ENCODE measurements around the gene OR9A2. TPM values are rescaled to one million over a fixed set of nuclear protein-coding genes. Genes with fewer than 3 reads are reported as not detected.

The OR9A2 gene
- total RNA-seq, 2 donors from 2014 or later: not detected

- TF ChIP-seq CTCF (conservative IDR thresholded peaks at IDR 0.05): no peak
- Mint-ChIP-seq H3K9me3 (no peaks in the 10 kb centered on the region), H3K27me3 (ENCODE audit: insufficient read depth) (peaks cover 12% of the 10 kb centered on the region), H3K36me3 (ENCODE audit: low read depth) (no peaks in the 10 kb centered on the region), H3K4me1 (no peaks in the 10 kb centered on the region), H3K27ac (no peak overlapping the region), H3K4me3 (no peak overlapping the region)
- Histone ChIP-seq H3K4me3 (ENCODE audit: low read length) (no peak overlapping the region), H3K9ac (ENCODE audit: extremely low read depth, low read length, poor library complexity, severe bottlenecking) (no peak overlapping the region), H3K9me3 (ENCODE audit: control insufficient read depth, low read length) (no peaks in the 10 kb centered on the region), H3K27ac (ENCODE audit: low read depth, low read length) (no peak overlapping the region), H3K27me3 (ENCODE audit: control insufficient read depth, insufficient read depth, low read length, poor library complexity, severe bottlenecking) (peaks cover 3% of the 10 kb centered on the region), H3K4me1 (ENCODE audit: control insufficient read depth, insufficient read depth, low read length) (no peaks in the 10 kb centered on the region), H3K36me3 (ENCODE audit: control insufficient read depth, insufficient read depth, low read length) (no peaks in the 10 kb centered on the region)
- WGBS, 2 experiments (ENCODE audit: insufficient coverage in 1 of 2, insufficient read length in 1 of 2): 98% methylated on average over 2 of the region's 2 CpGs; no CpG with 5 or more reads in 1 of the 2 experiments
- DNase-seq: no peak
Measured at GRCh38 chr7:143025371-143025770, 1.6 kb downstream of the OR9A2 start.

GRCh38 chr7:143023047-143023446 lies 3.9 kb downstream of the OR9A2 start:
- no peak overlapping the region for H3K27ac Mint-ChIP-seq
- no peaks in the 10 kb centered on the region for H3K4me1 Mint-ChIP-seq
- H3K27me3 ChIP-seq (ENCODE audit: control insufficient read depth, insufficient read depth, low read length, poor library complexity, severe bottlenecking): no peaks in the 10 kb centered on the region
- H3K4me3 ChIP-seq (ENCODE audit: low read length): no peak overlapping the region
- H3K27ac ChIP-seq (ENCODE audit: low read depth, low read length): no peak overlapping the region
- H3K36me3 ChIP-seq (ENCODE audit: control insufficient read depth, insufficient read depth, low read length): no peaks in the 10 kb centered on the region
- no peak overlapping the region for H3K9ac ChIP-seq (ENCODE audit: extremely low read depth, low read length, poor library complexity, severe bottlenecking)
- H3K36me3 Mint-ChIP-seq (ENCODE audit: low read depth): no peaks in the 10 kb centered on the region
- H3K9me3 ChIP-seq (ENCODE audit: control insufficient read depth, low read length): no peaks in the 10 kb centered on the region
- no peaks in the 10 kb centered on the region for H3K4me1 ChIP-seq (ENCODE audit: control insufficient read depth, insufficient read depth, low read length)
- H3K27me3 Mint-ChIP-seq (ENCODE audit: insufficient read depth): peaks cover 8% of the 10 kb centered on the region
- H3K4me3 Mint-ChIP-seq: no peak overlapping the region
- no peaks in the 10 kb centered on the region for H3K9me3 Mint-ChIP-seq
- DNase-seq: no peak
- no peak for TF ChIP-seq CTCF (conservative IDR thresholded peaks at IDR 0.05)

GRCh38 chr7:143018931-143019330 lies 8.0 kb downstream of the OR9A2 start:
- Histone ChIP-seq H3K27me3 (ENCODE audit: control insufficient read depth, insufficient read depth, low read length, poor library complexity, severe bottlenecking) (no peaks in the 10 kb centered on the region), H3K4me1 (ENCODE audit: control insufficient read depth, insufficient read depth, low read length) (peaks cover 3% of the 10 kb centered on the region), H3K36me3 (ENCODE audit: control insufficient read depth, insufficient read depth, low read length) (no peaks in the 10 kb centered on the region), H3K9ac (ENCODE audit: extremely low read depth, low read length, poor library complexity, severe bottlenecking) (no peak overlapping the region), H3K27ac (ENCODE audit: low read depth, low read length) (no peak overlapping the region), H3K9me3 (ENCODE audit: control insufficient read depth, low read length) (no peaks in the 10 kb centered on the region), H3K4me3 (ENCODE audit: low read length) (no peak overlapping the region)
- DNase-seq: no peak
- H3K36me3 Mint-ChIP-seq (ENCODE audit: low read depth): no peaks in the 10 kb centered on the region
- H3K4me3 Mint-ChIP-seq: no peak overlapping the region
- no peak for TF ChIP-seq CTCF (conservative IDR thresholded peaks at IDR 0.05)
- peaks cover 11% of the 10 kb centered on the region for H3K27me3 Mint-ChIP-seq (ENCODE audit: insufficient read depth)
- H3K4me1 Mint-ChIP-seq: no peaks in the 10 kb centered on the region
- H3K27ac Mint-ChIP-seq: no peak overlapping the region
- H3K9me3 Mint-ChIP-seq: no peaks in the 10 kb centered on the region

Measured in endodermal cell (in vitro differentiated cells).